Activated CD8-positive, alpha-beta T cell treated with anti-CD3 and anti-CD28 coated beads for 36 hours (primary cell): ENCODE results near the gene TSPAN32. TPM values are rescaled to one million over a fixed set of nuclear protein-coding genes. Genes with fewer than 3 reads are reported as not detected.

Experiments used
- ATAC-seq: fragments of 200-7000 bp; cut with Tn5 transposase; one replicate; pipeline ENCODE4 v1.10.0; 2021; ENCODE audit warnings: mild to moderate bottlenecking, moderate library complexity
- CTCF ChIA-PET: fragments of 350-600 bp; sonication (Branson Sonifier 250); formaldehyde crosslinking; loops from one replicate; lab custom pipeline; 2021; ENCODE audit warnings: antibody characterized with exemption; lab: Charles Lee
- POLR2A ChIA-PET: fragments of 350-600 bp; sonication (Branson Sonifier 250); formaldehyde crosslinking; loops from one replicate; lab custom pipeline; 2021; ENCODE audit warnings: antibody characterized with exemption; lab: Charles Lee
- DNase-seq: peaks from one replicate; pipeline ENCODE4 v3.0.0-alpha.2; 2020
- H3K27ac Mint-ChIP-seq: one replicate; pipeline ENCODE4 v1.8.0; 2021; ENCODE audit warnings: mild to moderate bottlenecking, mixed read lengths
- H3K27me3 Mint-ChIP-seq: one replicate; pipeline ENCODE4 v1.8.0; 2021; ENCODE audit warnings: mixed read lengths
- H3K36me3 Mint-ChIP-seq: one replicate; pipeline ENCODE4 v1.8.0; 2021; ENCODE audit warnings: low read depth, mixed read lengths
- H3K4me1 Mint-ChIP-seq: one replicate; pipeline ENCODE4 v1.8.0; 2021; ENCODE audit warnings: low read depth, mixed read lengths
- H3K4me3 Mint-ChIP-seq: one replicate; pipeline ENCODE4 v1.8.0; 2021; ENCODE audit warnings: mild to moderate bottlenecking, moderate library complexity, mixed read lengths
- H3K9me3 Mint-ChIP-seq: one replicate; pipeline ENCODE4 v1.8.0; 2021; ENCODE audit warnings: mixed read lengths
- intact Hi-C: fragments of 100-400 bp; cut with micrococcal nuclease; formaldehyde crosslinking; loops from one replicate; pipeline ENCODE4 v1.10.0; 2022
- total RNA-seq, 2 experiments: library from RNA; stranded (reverse); gene quantifications; one replicate each; pipeline ENCODE4 v1.2.3, GENCODE V29; 2021
- TF ChIP-seq, protein P1 (sequence below): fragments of 200-600 bp; IDR thresholded peaks from one replicate; pipeline ENCODE4 v1.8.0; 2022; ENCODE audit warnings: antibody characterized with exemption, mild to moderate bottlenecking

The TSPAN32 gene
- total RNA-seq, 2 experiments from 2014 or later: 3.1 to 4.9 TPM

DNA sequence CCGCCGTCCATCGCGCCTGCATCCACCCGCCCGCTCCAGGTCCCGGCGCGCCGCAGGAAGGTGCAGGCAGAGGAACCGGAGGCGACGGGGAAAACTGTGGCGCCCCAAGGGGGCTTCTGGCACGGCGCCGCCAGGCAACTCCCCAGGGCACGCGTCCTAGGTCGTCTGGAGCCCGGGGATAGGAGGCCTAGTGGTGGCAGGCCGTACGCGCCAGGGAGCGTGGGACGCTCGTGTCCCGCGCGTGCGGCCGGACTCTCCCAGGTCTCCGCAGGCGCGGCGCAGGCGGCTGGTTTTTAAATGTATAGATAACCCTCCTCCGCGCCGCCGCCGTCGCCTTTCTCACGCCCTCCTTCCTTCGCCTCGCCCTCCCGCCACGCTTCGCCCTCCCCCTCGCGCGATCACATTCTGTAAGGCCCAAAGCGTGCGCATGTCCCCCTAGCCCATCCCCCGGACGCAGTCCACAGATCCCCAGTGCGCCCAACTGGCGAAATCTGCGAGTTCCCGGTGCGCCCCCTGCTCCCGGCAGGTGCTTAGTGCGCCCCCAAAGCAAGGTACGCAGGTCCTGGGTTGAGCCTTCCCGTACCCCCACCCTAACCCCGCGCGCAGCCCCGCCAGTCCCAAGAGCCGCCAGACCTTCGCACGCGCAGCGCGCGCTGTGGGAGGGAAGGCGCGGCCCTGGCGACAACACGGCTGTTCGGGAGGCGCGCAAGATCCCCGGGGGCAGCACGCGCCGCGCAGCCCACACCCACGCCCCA is 31.3 kb upstream of the TSPAN32 start, which contains the start of gene ASCL2:
Gene ASCL2, minus strand, starts transcription at position 267 of the 755 bp plus-strand sequence. Its CDS starts 256 bp downstream, at position 11.
- ChIA-PET CTCF (interaction anchor here (1.0 to 1.3 kb wide), 3 partner anchors 32 to 263 kb away, joined by 3 read pairs; no protein-coding TSS in a partner anchor), POLR2A (interaction anchor here (1.3 kb wide), 1 partner anchor 31 kb away, joined by 3 read pairs; the partner anchor contains the start of genes C11orf21 and TSPAN32)
- Mint-ChIP-seq H3K36me3 (no peaks in the 10 kb centered on the region), H3K27ac (no peak within 1 kb of the TSS), H3K4me1 (peaks cover 27% of the 10 kb centered on the region), H3K4me3 (peak within 1 kb of the TSS; percentile 61), H3K9me3 (no peaks in the 10 kb centered on the region), H3K27me3 (peaks cover 18% of the 10 kb centered on the region)
- ATAC-seq: no peak
- peak; percentile 36 for DNase-seq
- TF ChIP-seq, protein P1, sequence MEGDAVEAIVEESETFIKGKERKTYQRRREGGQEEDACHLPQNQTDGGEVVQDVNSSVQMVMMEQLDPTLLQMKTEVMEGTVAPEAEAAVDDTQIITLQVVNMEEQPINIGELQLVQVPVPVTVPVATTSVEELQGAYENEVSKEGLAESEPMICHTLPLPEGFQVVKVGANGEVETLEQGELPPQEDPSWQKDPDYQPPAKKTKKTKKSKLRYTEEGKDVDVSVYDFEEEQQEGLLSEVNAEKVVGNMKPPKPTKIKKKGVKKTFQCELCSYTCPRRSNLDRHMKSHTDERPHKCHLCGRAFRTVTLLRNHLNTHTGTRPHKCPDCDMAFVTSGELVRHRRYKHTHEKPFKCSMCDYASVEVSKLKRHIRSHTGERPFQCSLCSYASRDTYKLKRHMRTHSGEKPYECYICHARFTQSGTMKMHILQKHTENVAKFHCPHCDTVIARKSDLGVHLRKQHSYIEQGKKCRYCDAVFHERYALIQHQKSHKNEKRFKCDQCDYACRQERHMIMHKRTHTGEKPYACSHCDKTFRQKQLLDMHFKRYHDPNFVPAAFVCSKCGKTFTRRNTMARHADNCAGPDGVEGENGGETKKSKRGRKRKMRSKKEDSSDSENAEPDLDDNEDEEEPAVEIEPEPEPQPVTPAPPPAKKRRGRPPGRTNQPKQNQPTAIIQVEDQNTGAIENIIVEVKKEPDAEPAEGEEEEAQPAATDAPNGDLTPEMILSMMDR: peak; percentile 21
- intact Hi-C loops: no loop called here

DNA sequence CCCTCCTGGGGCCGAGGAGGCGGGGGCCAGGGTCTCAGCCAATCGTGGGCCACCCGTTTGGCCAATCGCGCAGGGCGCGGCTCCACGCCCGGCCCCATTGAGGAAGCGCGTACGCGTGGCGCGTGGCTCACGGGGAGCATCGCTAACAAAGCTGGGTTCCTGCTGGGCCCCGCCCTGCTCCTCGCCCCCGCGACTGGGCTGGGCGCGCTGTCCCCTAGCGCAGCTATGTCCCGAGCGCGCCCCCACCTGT is 30.8 kb upstream of the TSPAN32 start:
- H3K4me1 Mint-ChIP-seq: peaks cover 22% of the 10 kb centered on the region
- no peak overlapping the region for H3K27ac Mint-ChIP-seq
- peaks cover 18% of the 10 kb centered on the region for H3K27me3 Mint-ChIP-seq
- POLR2A ChIA-PET: no interaction called here
- intact Hi-C loops: no loop called here
- ATAC-seq: peak; percentile 35
- DNase-seq: peak; percentile 48
- H3K9me3 Mint-ChIP-seq: no peaks in the 10 kb centered on the region
- H3K4me3 Mint-ChIP-seq: no peak overlapping the region
- TF ChIP-seq, protein P1: no peak
- CTCF ChIA-PET: no interaction called here
- H3K36me3 Mint-ChIP-seq: no peaks in the 10 kb centered on the region

DNA sequence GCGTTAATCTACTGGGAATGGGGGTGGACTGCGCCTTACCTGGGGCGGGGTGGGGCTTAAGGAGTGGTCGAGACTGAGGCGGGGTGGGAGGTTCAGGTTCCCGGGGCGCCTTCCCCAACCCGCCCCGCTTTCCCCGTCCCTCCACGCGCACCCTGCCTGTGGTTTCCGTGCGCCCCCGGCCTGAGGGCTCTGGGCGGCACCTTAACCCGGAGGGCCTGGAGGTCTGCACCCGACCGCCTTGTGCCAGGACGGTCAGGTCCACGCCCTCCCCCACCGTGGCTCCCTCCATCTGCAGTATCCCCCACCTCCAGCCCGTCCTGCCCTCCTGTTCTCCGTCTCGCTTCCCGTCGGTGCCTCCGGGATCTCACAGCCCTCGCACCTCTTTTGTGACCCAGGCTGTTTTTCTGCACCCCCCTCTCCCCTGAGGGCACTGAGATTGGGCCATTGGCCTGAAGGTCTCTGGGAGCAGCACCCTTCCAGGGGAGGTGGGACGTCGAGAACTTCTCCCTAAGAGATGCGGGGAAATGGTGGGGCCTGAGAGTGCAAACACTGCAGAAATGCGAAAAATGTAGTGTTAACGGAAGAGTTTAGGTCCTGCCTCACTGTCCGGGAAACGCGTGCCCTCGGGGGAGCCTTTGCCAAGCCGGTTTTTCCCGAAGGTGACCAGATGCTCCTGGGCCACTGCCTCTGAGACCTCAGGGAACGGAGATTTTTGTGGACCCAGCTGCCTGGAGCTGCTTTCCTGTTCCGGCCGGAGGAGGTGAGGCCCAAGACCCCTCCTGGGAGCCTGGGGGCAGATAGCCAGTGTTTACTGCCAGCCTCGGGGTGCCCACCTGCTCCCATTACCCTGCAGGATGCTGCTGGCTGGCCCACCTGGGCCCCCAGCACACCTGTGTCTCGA is 30.2 kb upstream of the TSPAN32 start:
- intact Hi-C loops: no loop called here
- Mint-ChIP-seq H3K9me3 (no peaks in the 10 kb centered on the region), H3K4me1 (peaks cover 16% of the 10 kb centered on the region), H3K36me3 (no peaks in the 10 kb centered on the region), H3K27me3 (peaks cover 18% of the 10 kb centered on the region), H3K4me3 (peak overlapping the region; percentile 28), H3K27ac (no peak overlapping the region)
- ChIA-PET POLR2A (no interaction called here), CTCF (no interaction called here)
- DNase-seq: no peak
- ATAC-seq: no peak
- TF ChIP-seq, protein P1: no peak

DNA sequence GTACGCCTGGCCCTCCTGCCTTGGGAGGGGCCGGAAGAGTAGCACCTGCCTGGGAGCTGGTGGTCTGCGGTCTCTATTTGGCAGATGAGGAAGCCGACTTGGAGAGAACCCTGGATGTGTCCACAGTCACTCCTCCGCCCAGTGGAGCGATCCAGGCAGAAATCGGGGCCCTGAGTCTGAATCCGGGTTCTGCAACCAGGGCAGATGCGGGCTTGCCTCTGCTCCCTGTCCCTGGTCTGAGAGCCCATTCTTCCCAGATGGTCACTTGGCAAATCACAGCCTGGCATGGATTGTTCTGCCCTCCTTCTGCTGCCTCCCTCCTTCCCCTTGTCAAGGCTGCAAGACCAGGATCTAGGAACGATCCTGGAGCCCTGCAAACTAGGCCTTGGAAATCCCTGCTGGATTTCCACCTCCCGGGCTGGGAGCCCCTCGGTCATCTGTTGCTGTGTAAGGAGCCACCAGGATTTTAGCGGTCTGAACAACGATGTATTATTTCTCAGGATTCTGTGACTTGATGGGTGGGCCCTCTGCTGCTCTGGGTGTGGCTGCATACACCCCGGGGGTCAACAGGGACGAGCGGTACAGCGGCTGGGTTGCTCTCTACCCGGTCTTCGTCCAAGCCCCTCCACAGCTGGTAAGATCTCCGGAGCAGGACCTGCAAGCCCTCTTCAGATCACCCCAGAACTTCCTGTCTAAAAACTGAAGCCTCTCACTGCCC is 29.4 kb upstream of the TSPAN32 start:
- H3K36me3 Mint-ChIP-seq: no peaks in the 10 kb centered on the region

More for the DNA sequence above, 29.4 kb upstream of the TSPAN32 start:
- no peaks in the 10 kb centered on the region for H3K9me3 Mint-ChIP-seq
- CTCF ChIA-PET: no interaction called here
- H3K27me3 Mint-ChIP-seq: peaks cover 18% of the 10 kb centered on the region
- peaks cover 13% of the 10 kb centered on the region for H3K4me1 Mint-ChIP-seq
- H3K4me3 Mint-ChIP-seq: no peak overlapping the region
- DNase-seq (no peak), ATAC-seq (no peak)
- TF ChIP-seq, protein P1: no peak
- intact Hi-C loops: no loop called here
- H3K27ac Mint-ChIP-seq: no peak overlapping the region
- POLR2A ChIA-PET: no interaction called here
